ENCODE measurements around the gene DNAH7.

DNA sequence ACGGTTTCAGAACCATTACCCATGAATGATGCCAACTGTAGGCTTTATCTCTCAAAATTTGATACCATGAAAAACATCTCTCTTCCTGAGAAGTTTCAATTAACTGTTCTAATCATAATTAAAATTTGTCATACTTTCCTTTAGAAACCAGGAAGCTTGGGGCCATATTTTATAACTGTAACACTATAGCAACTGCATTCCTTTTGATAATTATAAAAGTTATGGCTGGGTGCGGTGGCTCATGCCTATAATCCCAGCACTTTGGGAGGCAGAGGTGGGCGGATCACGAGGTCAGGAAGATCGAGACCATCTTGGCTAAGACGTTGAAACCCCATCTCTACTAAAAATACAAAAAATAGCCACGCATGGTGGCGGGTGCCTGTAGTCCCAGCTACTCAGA lies 70.6 kb downstream of the DNAH7 start:
- TF ChIP-seq, protein P1, sequence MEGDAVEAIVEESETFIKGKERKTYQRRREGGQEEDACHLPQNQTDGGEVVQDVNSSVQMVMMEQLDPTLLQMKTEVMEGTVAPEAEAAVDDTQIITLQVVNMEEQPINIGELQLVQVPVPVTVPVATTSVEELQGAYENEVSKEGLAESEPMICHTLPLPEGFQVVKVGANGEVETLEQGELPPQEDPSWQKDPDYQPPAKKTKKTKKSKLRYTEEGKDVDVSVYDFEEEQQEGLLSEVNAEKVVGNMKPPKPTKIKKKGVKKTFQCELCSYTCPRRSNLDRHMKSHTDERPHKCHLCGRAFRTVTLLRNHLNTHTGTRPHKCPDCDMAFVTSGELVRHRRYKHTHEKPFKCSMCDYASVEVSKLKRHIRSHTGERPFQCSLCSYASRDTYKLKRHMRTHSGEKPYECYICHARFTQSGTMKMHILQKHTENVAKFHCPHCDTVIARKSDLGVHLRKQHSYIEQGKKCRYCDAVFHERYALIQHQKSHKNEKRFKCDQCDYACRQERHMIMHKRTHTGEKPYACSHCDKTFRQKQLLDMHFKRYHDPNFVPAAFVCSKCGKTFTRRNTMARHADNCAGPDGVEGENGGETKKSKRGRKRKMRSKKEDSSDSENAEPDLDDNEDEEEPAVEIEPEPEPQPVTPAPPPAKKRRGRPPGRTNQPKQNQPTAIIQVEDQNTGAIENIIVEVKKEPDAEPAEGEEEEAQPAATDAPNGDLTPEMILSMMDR (IDR thresholded peaks at IDR 0.05) = no peak
- no peak for TF ChIP-seq POLR2A (IDR thresholded peaks at IDR 0.05)
